Chondrocyte (in vitro differentiated cells): ENCODE data around the gene FAM107B. TPM values are rescaled to one million over a fixed set of nuclear protein-coding genes. Genes with fewer than 3 reads are reported as not detected.
A peak's percentile ranks its signal among the peaks of the same experiment; 100 is the strongest.

Source experiments
- DNase-seq: peaks from one replicate; pipeline ENCODE4 v3.0.0; 2021; ENCODE audit warnings: mixed read lengths, low spot score
- H3K27ac Mint-ChIP-seq: one replicate; pipeline ENCODE4 v1.8.0; 2021; ENCODE audit warnings: mild to moderate bottlenecking, moderate library complexity, mixed read lengths; ENCODE audit not compliant: unreplicated experiment
- H3K27me3 Mint-ChIP-seq: 2 replicates; pipeline ENCODE4 v1.8.0; 2021; ENCODE audit warnings: low read depth, mixed read lengths
- H3K36me3 Mint-ChIP-seq: 2 replicates; pipeline ENCODE4 v1.8.0; 2021; ENCODE audit warnings: low read depth, mixed read lengths
- H3K4me1 Mint-ChIP-seq: 2 replicates; pipeline ENCODE4 v1.8.0; 2021; ENCODE audit warnings: low read depth, mild to moderate bottlenecking, mixed read lengths
- H3K4me3 Mint-ChIP-seq: one replicate; pipeline ENCODE4 v1.8.0; 2021; ENCODE audit warnings: mild to moderate bottlenecking, moderate library complexity, mixed read lengths; ENCODE audit not compliant: unreplicated experiment
- H3K9me3 Mint-ChIP-seq: 2 replicates; pipeline ENCODE4 v1.8.0; 2021; ENCODE audit warnings: low read depth, mixed read lengths
- CTCF ChIP-seq: fragments of 200-600 bp; sonication (generic); IDR thresholded peaks from 2 replicates; pipeline ENCODE4 v1.5.0; 2021; ENCODE audit warnings: antibody characterized with exemption, mild to moderate bottlenecking, moderate library complexity
- total RNA-seq: library from RNA; stranded (reverse); gene quantifications from 3 replicates; pipeline ENCODE4 v1.2.1, GENCODE V29; 2021

Gene FAM107B
- total RNA-seq, 1 donor from 2014 or later: 29.1 TPM

- DNase-seq: no peak
- TF ChIP-seq CTCF: no peak
- no peaks in the 10 kb centered on the region for H3K9me3 Mint-ChIP-seq
- H3K36me3 Mint-ChIP-seq: no peaks in the 10 kb centered on the region
- H3K27ac Mint-ChIP-seq: peak overlapping the region; percentile 8
- peaks cover 37% of the 10 kb centered on the region for H3K4me1 Mint-ChIP-seq
- H3K4me3 Mint-ChIP-seq: no peak overlapping the region
- no peaks in the 10 kb centered on the region for H3K27me3 Mint-ChIP-seq
Observed at GRCh38 chr10:14528450-14528849, 246.2 kb downstream of the FAM107B start.

- no peaks in the 10 kb centered on the region for H3K36me3 Mint-ChIP-seq
- DNase-seq: no peak
- no peak for TF ChIP-seq CTCF
- no peaks in the 10 kb centered on the region for H3K27me3 Mint-ChIP-seq
- no peak overlapping the region for H3K4me3 Mint-ChIP-seq
- peak overlapping the region; percentile 23 for H3K27ac Mint-ChIP-seq
- peaks cover 35% of the 10 kb centered on the region for H3K4me1 Mint-ChIP-seq
- H3K9me3 Mint-ChIP-seq: no peaks in the 10 kb centered on the region
Observed at GRCh38 chr10:14527915-14528314, 246.8 kb downstream of the FAM107B start.

DNA sequence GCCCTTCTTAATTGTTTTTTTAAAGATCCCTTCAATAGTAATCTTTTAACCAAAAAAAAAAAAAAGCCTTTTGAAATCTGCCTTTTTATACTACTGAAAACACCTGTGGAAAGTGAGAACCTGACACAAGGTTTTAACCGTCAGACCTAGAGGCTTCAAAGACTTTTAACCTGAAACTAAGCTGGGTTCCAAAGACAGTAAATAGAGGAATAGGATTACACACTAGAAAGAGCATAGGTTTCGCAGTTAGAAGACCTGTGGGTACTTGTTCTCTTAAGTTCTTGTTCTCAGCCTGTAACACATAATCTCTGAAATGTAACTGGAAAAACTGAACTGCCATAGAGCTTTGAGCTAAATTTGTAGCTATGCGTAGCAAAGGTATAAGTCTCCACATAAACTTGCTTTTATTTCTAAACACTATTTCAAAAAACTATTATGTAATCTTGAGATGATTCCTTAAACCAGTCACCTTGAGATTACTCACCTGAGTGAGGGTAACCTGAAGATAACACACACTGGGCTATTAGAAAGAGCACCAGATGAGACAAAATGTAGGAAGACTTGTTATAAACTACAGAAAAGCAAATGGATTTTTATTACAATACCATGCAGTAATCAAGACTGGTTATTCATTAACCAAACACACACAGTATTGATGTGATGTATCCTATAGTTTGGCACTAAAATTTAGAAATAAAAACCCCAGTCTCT is 247.4 kb downstream of the FAM107B start:
- Mint-ChIP-seq H3K4me1 (peaks cover 29% of the 10 kb centered on the region), H3K4me3 (no peak overlapping the region), H3K27ac (no peak overlapping the region), H3K27me3 (no peaks in the 10 kb centered on the region), H3K9me3 (no peaks in the 10 kb centered on the region), H3K36me3 (no peaks in the 10 kb centered on the region)
- no peak for TF ChIP-seq CTCF
- DNase-seq: no peak

DNA sequence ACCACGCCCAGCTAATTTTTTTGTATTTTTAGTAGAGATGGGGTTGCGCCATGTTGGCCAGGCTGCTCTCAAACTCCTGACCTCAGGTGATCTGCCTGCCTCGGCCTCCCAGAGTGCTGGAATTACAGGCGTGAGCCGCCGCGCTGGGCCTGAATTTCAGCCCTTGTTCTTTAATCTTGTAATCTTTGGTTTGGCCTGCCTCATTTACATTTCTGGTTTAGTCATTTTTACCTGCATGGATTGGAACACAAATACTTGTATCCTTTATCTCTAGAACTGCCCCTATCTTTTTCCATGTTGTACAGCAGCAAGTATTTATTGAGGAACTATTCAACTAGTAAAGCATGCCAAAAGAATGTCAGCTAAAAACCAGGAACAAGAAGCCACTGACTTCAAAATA is 248.4 kb downstream of the FAM107B start:
- H3K4me3 Mint-ChIP-seq: no peak overlapping the region
- H3K36me3 Mint-ChIP-seq: peaks cover 6% of the 10 kb centered on the region
- no peak for DNase-seq
- H3K9me3 Mint-ChIP-seq: no peaks in the 10 kb centered on the region
- peaks cover 25% of the 10 kb centered on the region for H3K4me1 Mint-ChIP-seq
- no peak overlapping the region for H3K27ac Mint-ChIP-seq
- TF ChIP-seq CTCF: no peak
- H3K27me3 Mint-ChIP-seq: no peaks in the 10 kb centered on the region

DNA sequence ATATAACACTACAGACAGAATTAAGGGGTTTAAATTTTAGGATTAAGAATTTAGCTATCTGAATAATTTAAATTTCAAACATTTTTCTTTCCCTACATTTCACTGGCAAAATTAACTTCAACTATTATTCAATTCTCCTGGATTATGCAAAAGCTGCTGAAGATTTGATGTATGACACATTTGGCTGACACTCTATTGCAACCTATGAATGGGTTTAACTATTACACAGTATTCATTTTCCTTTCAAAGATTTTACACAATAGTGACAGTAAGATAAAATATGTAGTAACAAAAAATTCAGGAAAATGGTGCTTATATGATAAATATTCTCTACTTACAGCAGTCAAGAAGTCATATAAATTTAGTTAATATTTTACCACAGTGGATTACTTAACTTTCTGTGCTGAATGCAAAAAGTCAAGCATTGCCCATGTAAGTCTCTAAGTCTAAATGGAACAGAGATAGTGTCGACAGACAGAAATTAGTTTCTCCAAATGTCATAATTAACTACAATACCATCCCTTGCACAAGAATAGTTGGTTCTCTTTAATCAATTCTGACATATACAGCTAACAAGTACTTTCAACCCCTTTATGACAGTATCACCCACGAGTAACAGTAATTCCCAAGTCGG is 249.9 kb downstream of the FAM107B start:
- peaks cover 20% of the 10 kb centered on the region for H3K4me1 Mint-ChIP-seq
- no peak overlapping the region for H3K27ac Mint-ChIP-seq
- peaks cover 10% of the 10 kb centered on the region for H3K36me3 Mint-ChIP-seq
- TF ChIP-seq CTCF: no peak
- no peak overlapping the region for H3K4me3 Mint-ChIP-seq
- no peaks in the 10 kb centered on the region for H3K9me3 Mint-ChIP-seq
- no peaks in the 10 kb centered on the region for H3K27me3 Mint-ChIP-seq
- DNase-seq: no peak
